ENCODE results near the gene AMHR2. TPM values are rescaled to one million over a fixed set of nuclear protein-coding genes. Genes with fewer than 3 reads are reported as not detected.

Gene AMHR2
- total RNA-seq, 1 donor from 2014 or later = not detected

- intact Hi-C loops (cut with micrococcal nuclease) = no loop called here
Observed at GRCh38 chr12:53479331-53479730, 55.7 kb downstream of the AMHR2 start.

GRCh38 chr12:53480491-53481442 is 57.1 kb downstream of the AMHR2 start:
- intact Hi-C loops (cut with micrococcal nuclease) = no loop called here

Other genes with a start within 250 kb of the AMHR2 start
- 33.7 and 39.6 TPM in 2 replicates for gene ZNF740, start 243.1 kb upstream of the AMHR2 start, total RNA-seq
- 24.9 and 25.3 TPM in 2 replicates for gene CSAD, start 242.9 kb upstream of the AMHR2 start, total RNA-seq
- gene ITGB7, start 216.6 kb upstream of the AMHR2 start, total RNA-seq = 742 and 770 TPM in 2 replicates
- 47.6 and 49.0 TPM in 2 replicates for gene RARG, start 191.6 kb upstream of the AMHR2 start, total RNA-seq
- gene ESPL1, start 155.6 kb upstream of the AMHR2 start, total RNA-seq = 75.1 and 79.7 TPM in 2 replicates
- gene PFDN5, start 128.3 kb upstream of the AMHR2 start, total RNA-seq = 287 and 296 TPM in 2 replicates
- gene MYG1, start 124.2 kb upstream of the AMHR2 start, total RNA-seq = 58.6 and 64.5 TPM in 2 replicates
- 74.0 and 79.3 TPM in 2 replicates for gene AAAS, start 102.2 kb upstream of the AMHR2 start, total RNA-seq
- not detected in 2 replicates for gene SP7, start 87.5 kb upstream of the AMHR2 start, total RNA-seq
- gene SP1, start 43.7 kb upstream of the AMHR2 start, total RNA-seq = 80.0 TPM in 2 replicates
- 189 and 197 TPM in 2 replicates for gene PRR13, start 17.9 kb downstream of the AMHR2 start, total RNA-seq
- gene PCBP2, start 28.2 kb downstream of the AMHR2 start, total RNA-seq = 812 and 834 TPM in 2 replicates
- gene MAP3K12, start 75.6 kb downstream of the AMHR2 start, total RNA-seq = 20.4 and 25.0 TPM in 2 replicates
- 41.2 and 43.8 TPM in 2 replicates for gene TARBP2, start 77.4 kb downstream of the AMHR2 start, total RNA-seq
- gene NPFF, start 83.6 kb downstream of the AMHR2 start, total RNA-seq = not detected in 2 replicates
- gene ATF7, start 202.5 kb downstream of the AMHR2 start, total RNA-seq = 30.7 and 35.5 TPM in 2 replicates

All from T-helper 2 cell treated with Interferon-gamma antibody and Interleukin-4, amounts not matched to agents 100 ng/mL and 5 ng/mL, for 36 hours (primary cell).